HG03108 (cell line): ENCODE data around the gene MCU.

Experiments
- ATAC-seq: cut with Tn5 transposase; IDR thresholded peaks from one replicate; pipeline ENCODE4 v1.9.1; 2021; ENCODE audit warnings: moderate library complexity; ENCODE audit not compliant: unreplicated experiment

Gene MCU

GRCh38 chr10:72796538-72796937, 104.6 kb downstream of the MCU start:
- ATAC-seq = no peak

- ATAC-seq = no peak
These were observed 108.2 kb downstream of the MCU start for GRCh38 chr10:72800000-72800740.

DNA sequence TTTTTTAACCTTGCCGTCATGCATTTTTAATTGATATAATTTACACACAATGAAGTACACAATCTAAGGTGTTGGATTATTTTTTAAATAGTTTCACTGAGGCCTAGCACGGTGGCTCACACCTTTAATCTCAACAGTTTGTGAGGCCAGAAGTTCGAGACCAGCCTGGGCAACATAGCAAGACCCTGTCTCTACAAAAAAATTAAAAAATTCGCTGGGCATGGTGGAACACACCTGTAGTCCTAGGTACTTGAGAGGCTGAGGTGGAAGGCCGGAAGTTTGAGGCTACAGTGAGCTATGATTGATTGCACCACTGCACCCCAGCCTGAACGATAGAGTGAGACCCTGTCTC, 108.8 kb downstream of the MCU start:
- no peak for ATAC-seq

- no peak for ATAC-seq
These were observed 109.4 kb downstream of the MCU start for GRCh38 chr10:72801263-72801868.

GRCh38 chr10:72802332-72802731, 110.4 kb downstream of the MCU start:
- no peak for ATAC-seq

GRCh38 chr10:72802763-72803505, 111.0 kb downstream of the MCU start:
- no peak for ATAC-seq

- no peak for ATAC-seq
These were observed 116.1 kb downstream of the MCU start for GRCh38 chr10:72808001-72808400.

GRCh38 chr10:72809006-72809405, 117.1 kb downstream of the MCU start:
- no peak for ATAC-seq

- ATAC-seq = no peak
These were observed 119.0 kb downstream of the MCU start for GRCh38 chr10:72810976-72811375.

DNA sequence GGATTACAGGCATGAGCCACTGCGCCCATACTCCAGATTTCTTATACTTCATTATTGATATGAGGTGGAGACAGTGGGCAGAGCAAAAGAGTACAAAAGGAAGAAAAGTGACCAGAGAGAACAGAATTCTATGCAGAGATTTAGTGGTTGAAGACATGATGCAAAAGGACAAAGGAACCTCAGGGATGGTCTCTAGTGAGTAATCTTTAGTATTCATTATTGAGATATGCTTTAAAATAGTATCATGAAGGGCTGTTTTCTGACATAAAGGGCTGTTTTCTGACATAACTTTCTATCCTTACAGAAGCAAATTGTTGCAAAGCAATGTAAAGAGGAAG, 120.4 kb downstream of the MCU start:
- no peak for ATAC-seq

GRCh38 chr10:72812753-72813430, 120.9 kb downstream of the MCU start:
- ATAC-seq = no peak

- no peak for ATAC-seq
These were observed 122.3 kb downstream of the MCU start for GRCh38 chr10:72814099-72814790.

DNA sequence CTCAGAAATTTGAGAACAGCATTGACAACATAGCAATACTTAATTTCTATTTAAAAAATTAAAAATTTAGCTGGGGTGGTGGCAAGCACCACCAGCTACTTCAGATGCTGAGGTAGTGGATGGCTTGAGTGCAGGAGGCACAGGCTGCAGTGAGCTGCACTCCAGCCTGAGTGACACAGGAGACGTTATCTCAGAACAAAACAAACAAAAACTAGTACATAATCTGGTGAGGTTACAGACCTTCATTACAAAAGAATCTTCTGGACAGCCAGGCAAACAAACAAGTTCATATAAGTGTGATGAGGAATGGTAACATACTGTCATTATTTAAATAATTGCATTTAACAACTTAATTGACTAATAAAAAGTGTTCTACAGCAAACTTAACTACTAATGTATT, 124.6 kb downstream of the MCU start:
- no peak for ATAC-seq

GRCh38 chr10:72818076-72818475, 126.1 kb downstream of the MCU start:
- no peak for ATAC-seq

- no peak for ATAC-seq
These were observed 127.1 kb downstream of the MCU start for GRCh38 chr10:72819053-72819452.

DNA sequence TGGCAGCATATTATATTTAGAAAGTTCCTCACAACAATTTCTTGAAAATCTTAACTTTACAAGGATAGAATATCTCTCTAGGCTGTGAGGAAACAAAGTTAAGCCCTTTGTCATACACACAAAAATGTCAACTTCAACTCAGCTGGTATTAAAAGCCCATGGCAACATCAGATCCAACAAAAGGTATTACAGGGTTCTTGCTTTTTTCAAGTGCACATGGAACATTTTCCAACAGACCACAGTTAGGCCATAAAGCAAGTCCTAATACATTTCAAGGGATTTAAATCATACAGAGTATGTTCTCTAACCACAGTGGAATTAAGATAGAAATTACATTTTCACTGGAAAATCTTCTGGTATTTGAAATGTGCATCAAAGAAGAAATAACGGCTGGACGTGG, 129.7 kb downstream of the MCU start:
- no peak for ATAC-seq

GRCh38 chr10:72822342-72822986, 130.5 kb downstream of the MCU start:
- ATAC-seq = no peak

DNA sequence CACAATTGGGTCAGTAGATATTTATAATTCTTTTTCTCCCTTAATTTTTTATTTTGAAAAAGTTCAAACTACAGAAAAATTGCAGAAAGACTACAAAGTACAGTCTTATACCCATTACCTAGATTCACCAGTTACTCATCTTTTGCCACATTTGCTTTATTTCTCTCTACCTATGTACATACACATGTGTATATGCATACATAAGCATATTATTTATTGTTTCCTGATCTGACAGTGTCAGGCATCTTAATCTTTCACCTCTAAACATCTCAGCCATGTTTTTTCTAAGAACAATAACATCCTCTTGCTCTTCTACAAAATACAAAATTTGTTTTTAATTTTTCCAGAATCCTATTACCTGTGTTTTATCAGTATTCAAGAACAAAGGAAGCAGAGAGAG, 133.2 kb downstream of the MCU start:
- ATAC-seq = no peak

DNA sequence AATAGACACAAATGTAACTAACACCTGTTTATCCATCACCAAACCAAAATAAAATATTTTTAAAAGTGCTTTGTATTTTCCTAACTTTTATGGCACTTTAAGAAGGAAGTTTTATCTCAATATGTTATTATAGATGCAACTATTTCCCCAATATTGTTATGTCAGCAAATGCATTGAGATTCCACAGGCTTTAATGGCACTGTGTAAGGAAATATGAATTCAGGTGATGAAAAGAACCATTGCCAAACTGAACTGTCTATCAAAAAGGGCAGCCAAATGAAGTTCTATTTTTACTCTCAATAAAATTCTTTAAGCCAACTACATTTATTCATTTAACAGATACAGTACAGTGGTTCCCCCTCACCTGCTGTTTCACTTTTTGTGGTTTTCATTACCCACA, 134.4 kb downstream of the MCU start:
- no peak for ATAC-seq

GRCh38 chr10:72828294-72828693, 136.4 kb downstream of the MCU start:
- no peak for ATAC-seq

- ATAC-seq = no peak
These were observed 138.7 kb downstream of the MCU start for GRCh38 chr10:72830625-72831024.
